Psoas muscle (tissue), 8 donors: ENCODE results near the gene BRD9. TPM values are rescaled to one million over a fixed set of nuclear protein-coding genes. Genes with fewer than 3 reads are reported as not detected.

Experiments
- ATAC-seq, 4 donors: fragments of 200-7000 bp; cut with Tn5 transposase; one replicate each; pipeline ENCODE4 v1.9.1; 2020; ENCODE audit warnings: moderate library complexity in 3 of 4, mild to moderate bottlenecking in 2 of 4
- DNase-seq, 2 donors: peaks; one replicate each; pipeline ENCODE4 v3.0.0-alpha.2; 2020
- H3K27ac ChIP-seq: fragments of 200-600 bp; one replicate; pipeline ENCODE4 v1.8.0; 2022
- H3K27me3 ChIP-seq, 3 donors: fragments of 200-600 bp in 1 of 3; one replicate each; pipeline versions ENCODE4 v1.6.1 to v1.8.0; 2013 to 2022; ENCODE audit warnings: low read length in 2 of 3, mild to moderate bottlenecking in 2 of 3, moderate library complexity in 1 of 3; ENCODE audit not compliant: insufficient read depth in 3 of 3
- H3K36me3 ChIP-seq, 2 donors: fragments of 200-600 bp in 1 of 2; one replicate each; pipeline versions ENCODE4 v1.6.1 to v1.8.0; 2013 to 2022; ENCODE audit warnings: low read depth in 1 of 2, mild to moderate bottlenecking in 1 of 2, moderate library complexity in 1 of 2; ENCODE audit not compliant: insufficient read depth in 1 of 2
- H3K4me1 ChIP-seq: fragments of 200-600 bp; one replicate; pipeline ENCODE4 v1.8.0; 2022
- H3K4me3 ChIP-seq: fragments of 200-600 bp; one replicate; pipeline ENCODE4 v1.8.0; 2022; ENCODE audit warnings: mild to moderate bottlenecking
- H3K9me3 ChIP-seq: fragments of 200-600 bp; one replicate; pipeline ENCODE4 v1.8.0; 2022
- CTCF ChIP-seq: fragments of 200-600 bp; IDR thresholded peaks from one replicate; pipeline ENCODE4 v1.8.0; 2022; ENCODE audit warnings: antibody characterized with exemption
- WGBS, 3 donors: extraction: QIAGEN DNeasy Blood & Tissue Kit; methylation state at CpG; one replicate each; pipeline versions ENCODE4 v1.1.6 to v1.1.7; 2013; 5-methylcytosine and 5-hydroxymethylcytosine counted together
- intact Hi-C, 2 donors: fragments of 100-400 bp; cut with DNase I; formaldehyde crosslinking; loops; one replicate each; pipeline versions ENCODE4 v1.11.0 to v1.14.2; 2022
- polyA plus RNA-seq, 3 donors: library from polyadenylated mRNA; stranded (reverse); fragments of 200-250 nt; gene quantifications; one replicate each; pipeline ENCODE4 v1.2.3, GENCODE V29; 2013
- total RNA-seq, 4 donors: library from RNA; stranded (reverse); fragmentation: NEBNext Ultra II Directional in 2 of 4; extraction: Animal tissue kit (Norgen Biotek cat#: 25700) in 2 of 4; gene quantifications; one replicate each; pipeline versions ENCODE4 v1.2.1 to v1.2.4, GENCODE V29; 2021 to 2023
- donor health status: healthy with polysubstance abuse.
- donor health status: DM: no; HTN: no; CAD: no; lungs with moderate emphysema.
- donor health status: Bipolar disorder and iron deficiency.
- donor health status: healthy.
- donor health status: DM: yes; HTN: yes; CAD: no.
- donor health status: DM: no; HTN: no; CAD: no.
- donor health status: DM: no; HTN: no; CAD: no.
- donor health status: DM: yes; HTN: yes; CAD: no.

BRD9 gene
- total and polyA plus RNA-seq, 7 donors: 18.7 to 28.0 (median 22.6) TPM

GRCh38 chr5:914612-915011 is 22.0 kb upstream of the BRD9 start:
- Histone ChIP-seq H3K4me1 (no peaks in the 10 kb centered on the region), H3K27me3 (no peaks in the 10 kb centered on the region), H3K36me3 (no peaks in the 10 kb centered on the region), H3K9me3 (no peaks in the 10 kb centered on the region), H3K4me3 (no peak overlapping the region), H3K27ac (no peak overlapping the region)
- WGBS, 3 donors: 86 to 90% (median 88%) methylated on average over 7 of the region's 7 CpGs
- ATAC-seq (no peak), DNase-seq (no peak)
- intact Hi-C loops: no loop called here
- no peak for TF ChIP-seq CTCF

- no peak overlapping the region for H3K27ac ChIP-seq
- H3K4me3 ChIP-seq: no peak overlapping the region
- intact Hi-C loops: no loop called here
- 84 to 90% (median 89%) methylated on average over 14 of the region's 14 CpGs for WGBS, 3 donors
- no peaks in the 10 kb centered on the region for H3K9me3 ChIP-seq
- no peaks in the 10 kb centered on the region for H3K27me3 ChIP-seq
- no peak for TF ChIP-seq CTCF
- H3K36me3 ChIP-seq: no peaks in the 10 kb centered on the region
- DNase-seq (no peak), ATAC-seq (no peak)
- no peaks in the 10 kb centered on the region for H3K4me1 ChIP-seq
Observed at GRCh38 chr5:914174-914573, 21.6 kb upstream of the BRD9 start.

GRCh38 chr5:912280-913091 is 19.9 kb upstream of the BRD9 start:
- WGBS, 3 donors: 93 to 95% (median 94%) methylated on average over 44 of the region's 44 CpGs
- H3K27me3 ChIP-seq: no peaks in the 10 kb centered on the region
- H3K27ac ChIP-seq: no peak overlapping the region
- H3K36me3 ChIP-seq: no peaks in the 10 kb centered on the region
- TF ChIP-seq CTCF: no peak
- DNase-seq (no peak), ATAC-seq (no peak)
- H3K4me1 ChIP-seq: no peaks in the 10 kb centered on the region
- H3K4me3 ChIP-seq: no peak overlapping the region
- no peaks in the 10 kb centered on the region for H3K9me3 ChIP-seq
- intact Hi-C loops: no loop called here

- Histone ChIP-seq H3K4me3 (no peak overlapping the region), H3K4me1 (no peaks in the 10 kb centered on the region), H3K36me3 (no peaks in the 10 kb centered on the region), H3K27me3 (no peaks in the 10 kb centered on the region), H3K9me3 (no peaks in the 10 kb centered on the region), H3K27ac (no peak overlapping the region)
- TF ChIP-seq CTCF: no peak
- WGBS, 3 donors: 69 to 78% (median 74%) methylated on average over 11 of the region's 11 CpGs
- ATAC-seq: no peak
- no peak for DNase-seq
- intact Hi-C loops: no loop called here
Observed at GRCh38 chr5:911601-912000, 19.0 kb upstream of the BRD9 start.

- 97 to 100% (median 99%) methylated on average over 7 of the region's 7 CpGs for WGBS, 3 donors
- TF ChIP-seq CTCF: no peak
- intact Hi-C loops: no loop called here
- H3K9me3 ChIP-seq: no peaks in the 10 kb centered on the region
- no peaks in the 10 kb centered on the region for H3K36me3 ChIP-seq
- H3K27me3 ChIP-seq: no peaks in the 10 kb centered on the region
- DNase-seq: no peak
- no peak overlapping the region for H3K4me3 ChIP-seq
- no peak for ATAC-seq
- no peak overlapping the region for H3K27ac ChIP-seq
- no peaks in the 10 kb centered on the region for H3K4me1 ChIP-seq
Observed at GRCh38 chr5:910769-911160, 18.2 kb upstream of the BRD9 start.
